HepG2 (cell line): Measurements from ENCODE around the gene FAM110D. TPM values are rescaled to one million over a fixed set of nuclear protein-coding genes. Genes with fewer than 3 reads are reported as not detected.

Experiments
- ATAC-seq: fragments of 200-7000 bp; cut with Tn5 transposase; 3 replicates; pipeline ENCODE4 v1.9.1; 2020; ENCODE audit warnings: mild to moderate bottlenecking, moderate library complexity
- BruUV-seq: library from RNA; stranded (reverse); fragments of 400-500 nt; replicated peaks from 2 replicates; lab custom pipeline; 2021; lab: Mats Ljungman, UMichigan
- CTCF ChIA-PET: fragments of 300-600 bp; formaldehyde crosslinking; extraction: SDS; loops from one replicate; lab custom pipeline; 2021; ENCODE audit warnings: low total read pairs, inconsistent platforms, low intra/inter-chr PET ratio; lab: Yijun Ruan, JAX
- POLR2A ChIA-PET: fragments of 350-600 bp; sonication (Branson Sonifier 250); formaldehyde crosslinking; loops from one replicate; lab custom pipeline; 2020; ENCODE audit warnings: antibody characterized with exemption, inconsistent platforms; lab: Yijun Ruan, JAX
- DNase-seq: peaks from one replicate; pipeline ENCODE4 v3.0.0-alpha.2; 2015; ENCODE audit warnings: low spot score
- FAIRE-seq: peaks from 3 replicates; lab custom pipeline; 2011; peaks lifted over from hg19 to GRCh38; lab: Jason Lieb, UNC
- H2AFZ ChIP-seq: one replicate; pipeline ENCODE4 v1.6.1; 2011; ENCODE audit warnings: low read length, inconsistent platforms
- H3K27ac ChIP-seq: fragments of 300-600 bp; 3 replicates; pipeline ENCODE4 v1.8.0; 2011; ENCODE audit warnings: mixed run types, mild to moderate bottlenecking, mixed read lengths, low read length, inconsistent platforms; ENCODE audit not compliant: insufficient read depth; ENCODE audit errors: extremely low read length
- H3K27me3 ChIP-seq, 2 experiments: fragments of 200-600 bp in 1 of 2; 2 replicates in 1 of 2; 3 replicates in 1 of 2; pipeline versions ENCODE4 v1.6.0 to v1.8.0; 2011; ENCODE audit warnings: low read length in 2 of 2, mild to moderate bottlenecking in 2 of 2, moderate library complexity in 2 of 2, inconsistent platforms in 1 of 2; ENCODE audit not compliant: insufficient read depth in 2 of 2, control insufficient read depth in 1 of 2
- H3K36me3 ChIP-seq, 2 experiments: fragments of 200-600 bp in 1 of 2; replicated peaks in 1 of 2; 2 replicates in 1 of 2; 3 replicates in 1 of 2; pipeline versions ENCODE4 v1.5.1 to v1.8.0; 2011; ENCODE audit warnings: low read length in 2 of 2, inconsistent platforms in 1 of 2; ENCODE audit not compliant: insufficient read depth in 2 of 2, control insufficient read depth in 1 of 2
- H3K4me1 ChIP-seq: 2 replicates; pipeline ENCODE4 v1.5.1; 2012; ENCODE audit warnings: low read length, inconsistent platforms; ENCODE audit not compliant: insufficient read depth
- H3K4me2 ChIP-seq: 2 replicates; pipeline ENCODE4 v1.6.0; 2011; ENCODE audit warnings: low read depth, low read length, inconsistent platforms
- H3K4me3 ChIP-seq, 3 experiments: fragments of 200-600 bp in 1 of 3; sonication (generic), shearing (Covaris generic) in 1 of 3; replicated peaks in 1 of 3; 2 replicates each; pipeline ENCODE4 v1.5.1; 2011 to 2016; ENCODE audit warnings: low read length in 3 of 3, inconsistent platforms in 2 of 3, low read depth in 2 of 3, mild to moderate bottlenecking in 2 of 3, control low read depth in 1 of 3, mixed read lengths in 1 of 3; ENCODE audit not compliant: insufficient read depth in 1 of 3
- H3K79me2 ChIP-seq: one replicate; pipeline ENCODE4 v1.6.1; 2011; ENCODE audit warnings: low read length, inconsistent platforms; ENCODE audit not compliant: insufficient read depth
- H3K9ac ChIP-seq: 2 replicates; pipeline ENCODE4 v1.6.0; 2011; ENCODE audit warnings: mild to moderate bottlenecking, low read depth, low read length, inconsistent platforms; ENCODE audit not compliant: insufficient read depth
- H3K9me3 ChIP-seq: 2 replicates; pipeline ENCODE4 v1.5.1; 2012; ENCODE audit warnings: mild to moderate bottlenecking, low read length
- H4K20me1 ChIP-seq: 2 replicates; pipeline ENCODE4 v1.6.0; 2011; ENCODE audit warnings: inconsistent platforms, mild to moderate bottlenecking, low read length, moderate library complexity; ENCODE audit not compliant: insufficient read depth
- E2F1 ChIP-seq: sonication (generic); formaldehyde crosslinking; IDR thresholded peaks from 2 replicates; pipeline ENCODE4 v1.5.0; 2020; ENCODE audit warnings: missing genetic modification reagents
- GLMP ChIP-seq: sonication (generic); formaldehyde crosslinking; IDR thresholded peaks from 2 replicates; pipeline ENCODE4 v1.9.0; 2021; ENCODE audit warnings: missing genetic modification reagents, mild to moderate bottlenecking, borderline replicate concordance
- NFKBIZ ChIP-seq: IDR thresholded peaks from 2 replicates; pipeline ENCODE4 v1.6.1; 2018; ENCODE audit warnings: missing genetic modification reagents, missing compliant biosample characterization
- THRA ChIP-seq: sonication (generic); formaldehyde crosslinking; IDR thresholded peaks from 2 replicates; pipeline ENCODE4 v1.4.0; 2020; ENCODE audit warnings: missing genetic modification reagents, borderline replicate concordance
- U2AF1 ChIP-seq: fragments of 200-400 bp; formaldehyde crosslinking; optimal IDR thresholded peaks from 2 replicates; pipeline ENCODE3; 2017; ENCODE audit warnings: mild to moderate bottlenecking, low read depth, low read length
- ZNF296 ChIP-seq: sonication (generic); formaldehyde crosslinking; conservative IDR thresholded peaks from 2 replicates; pipeline ENCODE4 v1.5.0; 2020; ENCODE audit warnings: mild to moderate bottlenecking, missing genetic modification reagents
- ZNF574 ChIP-seq: sonication (generic); formaldehyde crosslinking; IDR thresholded peaks from 2 replicates; pipeline ENCODE4 v1.4.0; 2020; ENCODE audit warnings: missing genetic modification reagents
- ZNF639 ChIP-seq: conservative IDR thresholded peaks from 2 replicates; pipeline ENCODE4 v1.6.1; 2018; ENCODE audit warnings: missing genetic modification reagents
- ZNF724P ChIP-seq: sonication (generic); formaldehyde crosslinking; IDR thresholded peaks from 2 replicates; pipeline ENCODE4 v1.8.0; 2022; ENCODE audit warnings: missing genetic modification reagents, borderline replicate concordance
- ZNF768 ChIP-seq: sonication (generic); formaldehyde crosslinking; IDR thresholded peaks from 2 replicates; pipeline ENCODE4 v1.4.0; 2020; ENCODE audit warnings: missing genetic modification reagents
- ZNF800 ChIP-seq: sonication (generic); formaldehyde crosslinking; IDR thresholded peaks from 2 replicates; pipeline ENCODE4 v1.4.0; 2020; ENCODE audit warnings: missing genetic modification reagents
- WGBS: methylation state at CpG from one replicate; pipeline ENCODE4 v1.1.6; 2017; ENCODE audit warnings: low lambda C conversion rate; 5-methylcytosine and 5-hydroxymethylcytosine counted together
- in situ Hi-C: cut with HindIII; loops from 2 replicates; pipeline ENCODE4 v1.10.0; 2017; ENCODE audit warnings: low pct_unique_long_range_greater_than_20kb; ENCODE audit not compliant: extremely low pct_ligation_motif_present
- intact Hi-C: fragments of 100-400 bp; cut with micrococcal nuclease; formaldehyde crosslinking; loops from one replicate; pipeline ENCODE4 v1.10.0; 2022; ENCODE audit not compliant: unreplicated experiment
- polyA plus RNA-seq, 8 experiments: library from polyadenylated mRNA; depleted of rRNA in 3 of 8; stranded (reverse) in 7 of 8; unstranded in 1 of 8; fragments of >200 nt; fragmentation: Illumina TruSeq in 4 of 8; extraction: Trizol in 4 of 8; gene quantifications; 2 replicates each; pipeline versions ENCODE4 v1.2.1 to v1.2.3, GENCODE V29; 2011 to 2016; ENCODE audit warnings: low read depth in 4 of 8, missing spikeins in 1 of 8, mixed read lengths in 1 of 8; ENCODE audit not compliant: insufficient read depth in 1 of 8
- total RNA-seq, 5 experiments: library from RNA; depleted of rRNA; stranded (reverse); fragments of >200 nt; fragmentation: Illumina TruSeq; extraction: Trizol; gene quantifications; 2 replicates each; pipeline ENCODE4 v1.2.3, GENCODE V29; 2016; ENCODE audit warnings: low read depth in 1 of 5

The FAM110D gene
- total and polyA plus RNA-seq, 2 of the 13 experiments (the other 11 are each of a cell fraction or from before 2014, with no cell fraction given), result not detected

- TF ChIP-seq ZNF800 (no peak), ZNF768 (CRISPR knock-in tag) (no peak), ZNF639 (CRISPR knock-in tag) (no peak), E2F1 (CRISPR knock-in tag) (peak; percentile 5; the same call in 1 of the 2 replicates)
Observed at GRCh38 chr1:26112407-26112775, 46.5 kb upstream of the FAM110D start (continued).

- H3K9me3 ChIP-seq, result no peaks in the 10 kb centered on the region
- TF ChIP-seq GLMP (CRISPR knock-in tag), result no peak
- no peak for TF ChIP-seq U2AF1
- no peak for TF ChIP-seq ZNF724P (CRISPR knock-in tag)
- no peak for TF ChIP-seq THRA (CRISPR knock-in tag)
- no peak for TF ChIP-seq NFKBIZ
- no peak for TF ChIP-seq ZNF574 (CRISPR knock-in tag)
- TF ChIP-seq ZNF296, result no peak
Observed at GRCh38 chr1:26114165-26114927, 44.5 kb upstream of the FAM110D start.

More at GRCh38 chr1:26114165-26114927, 44.5 kb upstream of the FAM110D start:
- POLR2A ChIA-PET, result no interaction called here
- Histone ChIP-seq H3K4me1 (peaks cover 32% of the 10 kb centered on the region), H3K27ac (no peak overlapping the region), H3K36me3 (peaks cover 4 to 22% of the 10 kb centered on the region in 2 experiments; a peak in 3 of 5 replicates), H4K20me1 (no peaks in the 10 kb centered on the region), H3K79me2 (peaks cover 7% of the 10 kb centered on the region), H3K9ac (no peak overlapping the region), H3K4me2 (no peak overlapping the region), H2AFZ (no peak overlapping the region), H3K4me3 (no peak overlapping the region), H3K27me3 (no peaks in the 10 kb centered on the region; a peak in 1 of 5 replicates)
- 91% methylated on average over 12 of the region's 12 CpGs for WGBS
- DNase-seq (no peak), FAIRE-seq (no peak), ATAC-seq (no peak)
- in situ Hi-C loops, result no loop called here
- intact Hi-C loops, result loop anchor here (5.0 kb wide), 2 partner anchors 48 to 77 kb away; no protein-coding TSS in a partner anchor
- no TSS peak for BruUV-seq
- CTCF ChIA-PET, result no interaction called here
